NCI-H82 (cell line): Measurements from ENCODE around the gene H6PD.

ENCODE experiments used
- DNase-seq: peaks from one replicate; lab custom pipeline; 2025; lab: John Stamatoyannopoulos, UW

The H6PD gene

DNA sequence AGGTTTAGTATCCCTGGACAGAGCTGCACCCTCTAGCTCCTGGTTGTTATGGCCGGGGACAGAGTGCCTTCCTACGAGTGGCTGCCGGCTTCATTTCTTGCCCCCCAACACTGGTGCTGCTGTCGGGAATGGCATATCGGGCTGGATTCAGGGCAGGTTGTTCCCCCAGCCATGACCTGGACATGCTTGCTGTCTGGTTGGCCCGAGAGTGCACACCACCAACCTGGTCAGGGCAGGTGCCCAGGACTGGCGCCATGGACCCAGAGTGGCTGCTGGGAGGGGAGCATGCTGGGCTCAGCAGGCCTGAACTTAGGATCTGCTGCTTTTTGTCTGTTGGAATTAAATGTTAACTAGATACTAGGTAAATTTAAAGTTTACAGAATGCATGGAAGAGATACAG, 21.8 kb downstream of the H6PD start:
- DNase-seq, result no peak

DNA sequence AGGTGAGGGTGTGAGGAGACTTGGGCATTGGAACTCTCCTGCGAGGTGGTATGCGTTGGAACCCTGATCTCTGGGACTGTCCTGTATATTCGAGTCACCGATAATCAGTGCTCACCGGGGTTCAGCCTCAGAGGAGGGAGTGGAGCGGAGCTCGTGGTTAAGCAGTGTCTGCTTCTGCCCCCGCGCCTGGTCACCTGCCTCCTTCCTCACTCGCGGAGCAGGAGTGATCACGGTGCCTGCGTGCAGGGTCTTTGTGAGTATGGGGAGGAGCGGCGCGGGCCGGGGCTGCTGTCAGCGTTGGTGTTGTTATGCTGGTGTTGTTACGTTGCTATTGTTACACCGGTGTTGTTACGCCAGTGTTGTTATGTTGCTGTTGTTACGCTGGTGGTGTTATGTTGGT, 23.3 kb downstream of the H6PD start:
- no peak for DNase-seq

DNA sequence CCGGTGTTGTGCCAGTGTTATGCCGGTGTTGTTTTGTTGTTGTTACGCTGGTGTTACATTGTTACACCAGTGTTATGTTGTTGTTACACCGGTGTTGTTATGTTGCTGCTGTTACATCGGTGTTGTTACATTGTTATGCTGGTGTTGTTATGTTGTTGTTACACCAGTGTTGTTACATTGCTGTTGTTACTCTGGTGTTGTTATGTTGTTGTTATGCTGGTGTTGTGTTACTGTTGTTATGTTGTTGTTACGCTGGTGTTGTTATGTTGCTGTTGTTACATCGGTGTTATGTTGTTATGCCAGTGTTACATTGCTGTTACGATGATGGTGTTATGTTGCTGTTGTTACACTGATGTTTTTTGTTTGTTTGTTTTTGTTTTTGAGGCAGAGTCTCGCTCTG, 24.1 kb downstream of the H6PD start:
- no peak for DNase-seq

DNA sequence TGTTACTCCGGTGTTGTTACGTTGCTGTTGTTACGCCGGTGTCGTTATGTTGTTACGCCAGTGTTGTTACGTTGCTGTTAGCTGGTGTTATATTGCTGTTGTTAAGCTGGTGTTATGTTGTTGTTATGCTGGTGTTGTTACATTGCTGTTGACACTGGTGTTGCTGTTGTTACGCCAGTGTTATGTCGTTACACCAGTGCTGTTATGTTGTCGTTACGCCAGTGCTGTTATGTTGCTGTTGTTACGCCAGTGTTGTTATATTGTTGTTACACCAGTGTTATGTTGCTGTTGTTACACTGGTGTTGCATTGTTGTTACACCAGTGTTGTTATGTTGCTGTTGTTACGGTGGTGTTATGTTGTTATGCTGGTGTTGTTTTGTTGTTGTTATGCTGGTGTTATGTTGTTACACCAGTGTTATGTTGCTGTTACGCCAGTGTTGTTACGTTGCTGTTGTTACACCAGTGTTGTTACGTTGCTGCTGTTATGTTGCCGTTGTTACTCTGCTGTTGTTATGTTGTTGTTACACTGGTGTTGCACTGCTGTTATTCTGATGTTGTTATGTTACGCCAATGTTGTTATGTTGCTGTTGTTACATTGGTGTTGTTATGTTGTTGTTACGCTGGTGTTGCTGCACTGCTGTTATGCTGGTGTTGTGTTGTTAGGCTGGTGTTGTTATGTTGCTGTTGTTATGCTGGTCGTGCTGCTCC, 25.6 kb downstream of the H6PD start:
- no peak for DNase-seq

DNA sequence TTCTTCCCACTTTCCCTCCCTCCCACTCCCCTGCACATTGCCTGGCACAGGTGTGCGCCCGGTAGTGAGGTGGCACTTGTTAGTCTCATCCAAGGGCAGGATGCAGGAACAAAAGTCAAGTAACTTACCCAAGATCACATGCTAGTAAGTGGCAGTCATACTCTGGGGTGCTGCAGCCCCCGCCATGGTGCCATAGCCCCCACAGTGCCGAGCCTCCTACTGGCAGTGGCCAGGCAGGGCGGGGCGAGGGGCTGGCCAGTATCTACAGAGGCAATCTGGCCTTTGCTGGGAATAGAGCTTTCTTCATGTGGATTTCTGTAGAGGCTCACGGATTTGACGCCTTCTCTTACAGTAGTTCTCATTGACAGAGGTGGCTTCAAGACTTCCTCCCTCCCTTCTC, 26.9 kb downstream of the H6PD start:
- DNase-seq, result no peak

DNA sequence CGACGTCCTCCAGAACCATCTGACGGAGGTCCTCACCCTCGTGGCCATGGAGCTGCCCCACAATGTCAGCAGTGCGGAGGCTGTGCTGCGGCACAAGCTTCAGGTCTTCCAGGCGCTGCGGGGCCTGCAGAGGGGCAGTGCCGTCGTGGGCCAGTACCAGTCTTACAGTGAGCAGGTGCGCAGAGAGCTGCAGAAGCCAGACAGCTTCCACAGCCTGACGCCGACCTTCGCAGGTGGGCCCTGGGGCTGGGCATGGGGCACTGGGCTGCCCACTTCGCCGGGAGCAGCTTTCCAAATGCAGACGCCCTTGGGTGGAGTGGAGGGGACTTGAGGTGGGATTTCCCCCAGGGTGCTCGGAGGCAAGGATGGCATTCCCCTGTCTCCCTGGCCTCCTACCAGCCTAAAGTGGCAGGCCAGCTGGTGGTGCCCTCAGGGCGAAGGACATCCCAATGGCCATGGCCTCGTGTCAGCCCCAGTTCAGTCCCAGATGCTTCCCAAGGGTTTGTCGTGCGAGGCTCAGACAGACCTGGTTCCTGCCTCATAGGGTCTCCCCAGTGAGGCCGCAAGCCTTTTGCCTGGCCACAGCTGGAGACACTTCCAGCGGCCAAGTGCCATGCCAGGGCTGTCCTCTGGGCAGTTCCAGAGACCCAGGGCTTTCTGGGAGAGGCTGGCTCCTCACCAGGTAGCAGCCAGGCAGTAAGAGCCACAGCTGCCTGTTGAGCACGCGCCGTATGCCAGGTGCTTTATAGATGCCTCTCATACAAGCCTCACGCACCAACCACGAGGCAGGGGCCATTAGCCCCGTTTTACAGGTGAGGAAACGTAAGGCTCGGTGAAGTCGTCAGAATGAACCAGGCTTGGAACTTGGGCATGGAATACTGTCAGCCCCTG, 27.8 kb downstream of the H6PD start:
- no peak for DNase-seq

DNA sequence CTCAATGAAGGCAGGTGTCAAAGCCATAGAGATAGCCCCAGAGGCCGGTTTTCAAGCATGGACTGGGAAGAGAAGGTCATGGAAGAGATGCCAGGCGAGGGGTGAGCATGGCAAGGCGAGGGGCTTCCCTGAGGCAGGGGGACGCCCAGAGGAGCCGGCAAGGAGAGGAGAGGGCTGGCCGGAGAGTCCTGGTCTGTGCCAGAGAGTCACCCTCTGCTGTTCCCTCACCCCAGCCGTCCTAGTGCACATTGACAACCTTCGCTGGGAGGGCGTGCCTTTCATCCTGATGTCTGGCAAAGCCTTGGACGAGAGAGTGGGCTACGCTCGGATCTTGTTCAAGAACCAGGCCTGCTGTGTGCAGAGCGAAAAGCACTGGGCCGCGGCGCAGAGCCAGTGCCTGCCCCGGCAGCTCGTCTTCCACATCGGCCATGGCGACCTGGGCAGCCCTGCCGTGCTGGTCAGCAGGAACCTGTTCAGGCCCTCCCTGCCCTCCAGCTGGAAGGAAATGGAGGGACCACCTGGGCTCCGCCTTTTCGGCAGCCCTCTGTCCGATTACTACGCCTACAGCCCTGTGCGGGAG, 28.8 kb downstream of the H6PD start:
- DNase-seq, result no peak

DNA sequence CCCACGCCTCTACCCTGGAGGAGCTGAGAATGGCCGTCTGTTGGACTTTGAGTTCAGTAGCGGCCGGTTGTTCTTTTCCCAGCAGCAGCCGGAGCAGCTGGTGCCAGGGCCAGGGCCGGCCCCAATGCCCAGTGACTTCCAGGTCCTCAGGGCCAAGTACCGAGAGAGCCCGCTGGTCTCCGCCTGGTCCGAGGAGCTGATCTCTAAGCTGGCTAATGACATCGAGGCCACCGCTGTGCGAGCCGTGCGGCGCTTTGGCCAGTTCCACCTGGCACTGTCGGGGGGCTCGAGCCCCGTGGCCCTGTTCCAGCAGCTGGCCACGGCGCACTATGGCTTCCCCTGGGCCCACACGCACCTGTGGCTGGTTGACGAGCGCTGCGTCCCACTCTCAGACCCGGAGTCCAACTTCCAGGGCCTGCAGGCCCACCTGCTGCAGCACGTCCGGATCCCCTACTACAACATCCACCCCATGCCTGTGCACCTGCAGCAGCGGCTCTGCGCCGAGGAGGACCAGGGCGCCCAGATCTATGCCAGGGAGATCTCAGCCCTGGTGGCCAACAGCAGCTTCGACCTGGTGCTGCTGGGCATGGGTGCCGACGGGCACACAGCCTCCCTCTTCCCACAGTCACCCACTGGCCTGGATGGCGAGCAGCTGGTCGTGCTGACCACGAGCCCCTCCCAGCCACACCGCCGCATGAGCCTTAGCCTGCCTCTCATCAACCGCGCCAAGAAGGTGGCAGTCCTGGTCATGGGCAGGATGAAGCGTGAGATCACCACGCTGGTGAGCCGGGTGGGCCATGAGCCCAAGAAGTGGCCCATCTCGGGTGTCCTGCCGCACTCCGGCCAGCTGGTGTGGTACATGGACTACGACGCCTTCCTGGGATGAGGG, 29.7 kb downstream of the H6PD start:
- no peak for DNase-seq

DNA sequence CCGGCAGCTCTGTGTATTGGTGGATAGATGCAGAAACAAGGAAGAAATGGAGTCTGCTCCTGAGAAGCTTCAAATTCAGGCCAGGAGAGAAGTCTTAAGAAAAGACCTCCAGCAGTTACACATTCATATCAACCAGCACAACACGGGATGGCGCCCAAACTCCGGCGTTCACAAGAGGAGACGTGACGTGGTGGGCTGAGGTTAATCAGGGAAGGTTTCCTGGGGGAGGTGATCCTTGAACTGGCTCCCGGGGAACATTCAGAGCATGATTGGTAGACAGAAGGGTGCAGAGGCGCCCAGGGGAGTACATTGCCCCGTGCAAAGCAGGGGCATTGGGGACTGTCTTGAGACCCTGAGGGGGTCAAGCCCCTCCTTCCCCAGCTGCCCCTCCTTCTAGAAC, 30.5 kb downstream of the H6PD start:
- DNase-seq, result no peak

DNA sequence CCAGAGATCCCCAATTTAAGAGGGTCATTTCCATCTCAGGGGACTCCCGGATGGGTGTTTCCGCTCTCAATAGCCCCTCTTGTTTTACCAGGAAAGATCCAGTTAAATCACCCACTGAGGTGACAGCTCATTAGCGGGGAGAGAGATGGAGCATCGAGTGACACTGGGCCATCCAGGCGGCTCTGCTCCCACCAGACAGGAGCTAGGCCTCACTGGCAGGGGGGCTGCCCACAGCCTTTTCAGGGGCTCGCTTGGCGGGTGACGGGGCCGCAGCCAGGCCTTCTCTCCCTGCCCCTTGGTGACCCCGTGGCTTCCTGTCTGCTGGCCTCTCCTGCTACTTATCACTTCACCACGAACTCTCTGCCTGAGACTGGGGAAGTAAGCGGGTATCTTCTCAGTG, 31.4 kb downstream of the H6PD start:
- no peak for DNase-seq

DNA sequence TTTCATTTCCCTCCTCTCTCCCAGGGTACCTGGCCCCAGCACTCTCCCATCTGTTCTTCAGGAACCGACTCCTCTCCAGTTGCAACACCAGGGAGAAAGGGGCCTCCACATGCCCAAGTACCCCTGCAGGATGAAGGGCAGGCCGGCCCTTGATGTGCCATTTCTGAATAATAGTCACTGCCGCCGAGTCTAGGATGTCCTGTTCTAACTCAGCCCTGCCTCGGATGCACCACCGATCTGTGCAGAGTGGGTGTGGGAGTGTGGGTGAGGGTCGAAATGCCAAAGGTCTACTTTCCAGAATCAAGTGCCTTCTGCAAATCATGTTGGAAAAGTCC, 32.7 kb downstream of the H6PD start:
- DNase-seq, result no peak

DNA sequence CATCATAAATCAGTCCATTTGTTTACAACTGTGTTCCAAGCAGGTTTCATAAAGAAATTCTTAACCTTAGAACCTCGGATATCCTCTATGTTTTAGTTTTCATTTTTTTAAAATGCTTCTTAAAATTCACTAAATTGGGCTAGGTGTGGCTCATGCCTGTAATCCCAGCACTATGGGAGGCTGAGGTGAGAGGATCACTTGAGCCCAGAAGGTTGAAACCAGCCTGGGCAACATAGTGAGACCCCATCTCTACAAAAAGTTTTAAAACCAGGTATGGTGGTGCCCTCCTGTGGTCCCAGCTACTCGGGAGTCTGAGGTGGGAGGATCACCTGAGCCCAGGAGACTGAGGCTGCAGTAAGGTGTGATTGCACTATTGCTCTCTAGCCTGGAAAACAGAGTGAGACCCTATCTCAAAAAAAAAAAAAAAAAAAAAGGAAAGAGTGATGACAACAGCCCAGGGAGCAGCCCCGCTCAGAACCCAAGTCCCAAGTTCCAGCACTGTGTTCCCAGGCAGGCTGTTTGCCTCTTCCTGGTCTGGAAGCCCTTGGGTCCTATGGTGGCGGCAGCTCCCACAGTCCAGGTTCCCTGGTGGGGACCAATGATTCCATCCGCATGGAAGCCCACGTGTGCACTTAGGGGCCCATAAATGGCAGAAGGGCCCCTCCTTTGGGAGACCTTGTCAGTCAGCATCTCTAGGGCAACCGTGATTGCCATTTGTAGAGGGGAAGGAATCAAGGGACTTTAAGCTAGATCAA, 33.4 kb downstream of the H6PD start:
- no peak for DNase-seq

DNA sequence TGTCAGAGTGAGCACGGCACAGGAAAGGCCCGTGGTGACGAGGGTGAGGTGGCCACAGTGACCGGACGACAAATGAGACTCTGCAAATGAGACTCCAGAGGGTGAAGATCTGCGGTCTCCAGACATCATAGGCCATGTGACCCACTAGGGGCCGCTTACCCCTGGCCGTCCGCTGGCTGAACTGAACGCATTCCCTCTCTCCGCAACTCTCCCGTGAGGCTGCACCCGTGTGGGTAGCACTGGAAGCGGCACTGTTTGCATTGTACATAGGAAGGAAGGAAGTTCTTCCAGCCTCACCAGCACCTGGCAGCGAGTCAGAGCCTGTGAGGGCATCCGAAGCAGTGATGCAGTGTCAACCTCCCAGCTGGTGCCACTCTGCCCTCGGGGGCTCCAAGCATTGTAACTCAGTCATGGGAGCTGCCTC, 34.5 kb downstream of the H6PD start:
- DNase-seq, result no peak

DNA sequence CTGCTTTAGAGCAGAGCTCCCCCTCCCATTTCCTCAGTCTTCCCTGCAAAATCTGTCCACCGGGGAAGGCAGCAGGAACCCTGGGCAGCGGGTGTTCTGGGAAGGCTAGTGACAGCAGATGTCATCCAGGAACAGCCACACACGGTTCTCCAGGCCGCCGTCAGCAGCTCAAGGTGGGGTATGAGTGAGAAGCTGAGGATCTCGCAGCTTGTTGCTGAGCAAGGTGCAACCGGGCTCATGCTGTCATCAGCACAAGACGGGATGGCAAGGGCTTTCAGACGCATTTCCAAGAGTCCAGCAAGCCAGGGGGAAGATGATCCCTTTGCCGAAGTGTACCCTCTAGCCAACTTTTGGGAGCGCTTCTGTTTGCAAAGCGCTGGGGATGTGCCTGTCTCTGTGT, 35.1 kb downstream of the H6PD start:
- no peak for DNase-seq

DNA sequence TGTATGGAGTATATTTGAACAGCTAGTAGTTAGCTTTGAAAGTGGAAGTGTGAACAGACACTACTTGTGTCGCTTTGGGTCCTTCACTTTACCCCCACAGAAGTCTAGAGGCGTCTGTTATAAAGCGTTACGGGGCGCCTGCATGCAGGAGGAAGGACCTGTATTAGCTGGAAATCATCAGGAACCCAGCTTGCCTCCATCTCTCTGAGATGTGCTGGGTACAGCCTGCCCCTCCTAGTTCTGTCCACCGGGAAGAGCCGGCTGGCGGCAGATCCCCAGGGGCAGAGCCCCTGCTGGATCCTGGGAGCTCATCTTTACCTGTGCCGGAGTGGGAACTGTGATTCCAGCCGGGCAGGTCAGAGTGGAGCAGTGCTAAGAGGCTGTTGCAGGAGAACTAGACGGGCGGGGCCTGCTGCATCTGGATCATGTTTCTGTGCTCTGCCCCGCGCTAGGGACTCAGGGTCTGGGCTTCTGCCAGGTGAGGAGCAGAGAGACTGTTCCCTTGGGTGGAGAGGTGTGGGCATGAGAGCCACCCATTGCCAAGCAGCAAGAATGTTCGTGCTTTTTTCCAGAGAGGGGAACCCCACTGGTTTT, 35.8 kb downstream of the H6PD start:
- peak; percentile 21 for DNase-seq

DNA sequence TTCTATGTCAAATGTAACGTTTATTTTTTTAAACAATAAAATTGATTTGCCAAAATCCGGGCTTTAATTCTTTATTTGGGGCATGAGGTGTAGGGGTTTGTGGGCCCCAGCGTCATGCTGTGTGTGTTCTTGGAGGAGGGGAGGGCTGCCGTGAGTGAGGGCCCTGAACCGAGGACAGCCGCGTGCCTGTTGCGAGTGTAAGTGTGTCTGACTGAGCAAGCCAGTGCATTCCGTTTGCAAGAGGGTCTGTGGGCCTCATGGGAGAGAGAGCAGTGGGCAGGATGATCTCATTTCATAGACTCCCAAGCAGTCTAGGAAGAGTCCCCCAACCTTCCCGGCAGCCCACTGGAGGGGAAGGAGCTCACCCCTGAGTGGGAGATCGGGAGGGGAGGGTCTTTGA, 36.7 kb downstream of the H6PD start:
- no peak for DNase-seq

DNA sequence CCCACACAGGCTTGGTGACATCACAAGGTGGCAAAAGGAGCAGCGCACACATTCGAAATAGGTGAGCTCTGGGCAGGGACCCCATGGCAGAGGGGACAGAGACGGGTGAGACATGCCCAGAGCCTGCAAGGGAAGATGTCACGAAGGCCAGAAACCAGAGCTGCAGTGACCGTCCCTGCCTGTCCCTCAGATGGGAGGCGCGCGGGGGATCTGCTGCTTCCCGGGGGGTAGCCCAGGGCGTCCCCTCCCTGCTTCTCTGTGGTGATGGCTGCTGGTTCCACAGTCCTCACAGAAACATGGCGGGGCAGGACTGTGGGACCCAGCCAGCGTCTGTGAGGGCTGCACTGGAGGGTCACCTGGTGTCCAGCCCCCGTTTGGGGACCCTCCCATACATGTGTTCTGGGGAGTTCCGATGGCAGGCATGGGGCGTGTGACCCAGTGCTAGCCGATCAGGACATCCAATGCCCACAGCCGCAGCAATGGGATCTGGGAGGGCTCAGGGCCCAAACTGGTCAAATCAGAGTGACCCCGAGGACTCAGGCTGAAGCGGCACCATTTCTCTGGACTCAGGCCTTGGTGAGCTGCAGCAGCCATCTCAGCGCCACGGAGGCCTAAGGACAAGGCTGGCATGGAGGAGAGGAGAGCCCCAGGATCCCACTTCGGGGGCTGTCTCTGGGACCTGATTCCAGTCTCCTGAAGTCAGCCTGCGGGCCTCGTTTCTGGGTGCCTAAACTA, 37.5 kb downstream of the H6PD start:
- DNase-seq, result no peak

DNA sequence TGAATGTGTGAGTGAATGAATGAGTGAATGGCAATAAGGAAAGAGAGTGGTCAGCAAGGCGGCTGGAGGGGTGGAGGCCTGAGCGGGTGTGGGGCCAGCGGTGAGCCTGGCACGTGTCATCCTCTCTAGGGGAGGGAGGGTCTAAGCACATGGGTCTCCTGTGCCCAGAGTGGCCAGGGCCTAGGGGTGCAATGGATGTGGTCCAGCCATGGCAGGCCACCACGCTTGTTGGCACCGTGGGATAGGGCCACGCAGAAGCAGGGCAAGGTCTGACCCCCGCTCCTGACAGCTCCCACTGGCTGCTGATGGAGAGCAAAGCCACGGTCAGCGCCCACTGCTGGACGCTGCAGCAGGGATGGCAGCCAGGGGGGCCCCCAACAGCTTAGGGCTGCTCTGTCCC, 38.6 kb downstream of the H6PD start:
- DNase-seq, result no peak

DNA sequence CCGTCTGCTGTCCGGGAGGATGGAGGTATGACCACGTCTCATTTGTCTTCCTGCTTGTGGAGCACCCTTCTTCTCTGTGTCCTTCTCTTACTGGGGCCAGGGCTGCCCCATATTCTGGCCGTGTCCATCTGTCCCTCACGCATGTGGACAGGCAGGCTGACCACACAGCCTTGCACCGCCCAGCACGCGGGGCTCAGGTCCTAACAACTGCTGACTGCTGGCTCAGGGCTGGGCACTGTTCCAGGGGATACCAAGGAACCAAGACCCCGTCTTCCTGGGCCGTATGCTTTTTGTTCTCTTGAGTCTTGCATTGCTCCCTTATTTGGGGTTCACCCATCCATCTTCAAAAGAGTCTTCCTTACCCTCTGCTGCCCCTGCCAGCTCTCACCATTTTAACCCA, 40.6 kb downstream of the H6PD start:
- no peak for DNase-seq

DNA sequence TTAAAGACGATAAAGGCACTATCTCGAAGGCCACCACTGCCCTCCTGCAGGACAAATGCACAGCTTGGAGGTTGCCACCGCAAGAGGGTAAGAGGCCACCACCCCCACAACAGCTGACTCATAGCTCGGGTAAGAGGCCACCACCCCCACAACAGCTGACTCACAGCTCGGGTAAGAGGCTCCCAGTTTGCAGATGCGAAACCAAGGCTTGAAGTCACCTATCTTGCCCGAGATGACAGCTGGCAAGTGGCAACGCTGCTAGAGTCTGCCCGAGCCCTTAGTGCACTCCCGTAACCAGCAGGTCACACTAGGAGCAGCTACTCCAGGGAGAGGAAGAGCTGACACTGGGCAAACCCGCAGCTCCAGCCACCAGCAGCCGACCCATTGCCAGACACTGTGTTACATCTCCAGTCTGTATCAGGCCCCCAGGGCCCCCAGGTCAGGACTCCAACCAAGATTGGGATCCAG, 41.0 kb downstream of the H6PD start:
- peak; percentile 22 for DNase-seq
